ENCODE results near the gene TDRD7. TPM values are rescaled to one million over a fixed set of nuclear protein-coding genes. Genes with fewer than 3 reads are reported as not detected.

TDRD7 gene
- total and polyA plus RNA-seq, 2 of the 13 experiments (the other 11 are each of a cell fraction or from before 2014, with no cell fraction given): 9.8 to 15.5 TPM

DNA sequence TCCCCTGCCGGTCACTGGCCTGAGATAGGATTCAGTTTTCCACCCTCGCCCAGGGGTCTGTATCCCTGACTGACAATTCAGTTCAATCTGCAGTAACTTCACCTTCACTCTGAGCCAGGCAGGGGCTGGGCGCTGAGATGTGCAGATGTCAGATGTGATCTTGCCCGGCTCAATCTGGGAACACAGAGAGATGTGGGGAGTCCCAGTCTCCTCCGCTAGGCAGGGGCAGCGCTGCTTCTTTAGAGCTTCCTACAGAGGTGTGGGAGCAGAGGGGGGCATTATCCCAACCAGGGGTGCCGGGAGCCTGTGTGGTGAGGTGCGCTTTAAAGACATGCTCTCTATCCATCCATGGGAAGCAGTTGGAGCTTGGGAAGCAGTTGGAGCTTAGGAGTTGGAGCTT is 104.2 kb downstream of the TDRD7 start (continued):
- TF ChIP-seq, protein P1, sequence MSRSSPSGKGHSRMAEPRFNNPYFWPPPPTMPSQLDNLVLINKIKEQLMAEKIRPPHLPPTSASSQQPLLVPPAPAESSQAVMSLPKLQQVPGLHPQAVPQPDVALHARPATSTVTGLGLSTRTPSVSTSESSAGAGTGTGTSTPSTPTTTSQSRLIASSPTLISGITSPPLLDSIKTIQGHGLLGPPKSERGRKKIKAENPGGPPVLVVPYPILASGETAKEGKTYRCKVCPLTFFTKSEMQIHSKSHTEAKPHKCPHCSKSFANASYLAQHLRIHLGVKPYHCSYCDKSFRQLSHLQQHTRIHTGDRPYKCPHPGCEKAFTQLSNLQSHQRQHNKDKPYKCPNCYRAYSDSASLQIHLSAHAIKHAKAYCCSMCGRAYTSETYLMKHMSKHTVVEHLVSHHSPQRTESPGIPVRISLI (CRISPR knock-in tag; IDR thresholded peaks at IDR 0.05; ENCODE audit: borderline replicate concordance): no peak
- TF ChIP-seq FOXJ3 (CRISPR knock-in tag; IDR thresholded peaks at IDR 0.05; ENCODE audit: borderline replicate concordance) (no peak), ETV5 (CRISPR knock-in tag; IDR thresholded peaks at IDR 0.05; ENCODE audit: borderline replicate concordance) (no peak), ZNF136 (CRISPR knock-in tag; IDR thresholded peaks at IDR 0.05; ENCODE audit: low read depth) (no peak), TEAD2 (CRISPR knock-in tag; IDR thresholded peaks at IDR 0.05) (no peak), ZNF556 (CRISPR knock-in tag; IDR thresholded peaks at IDR 0.05; ENCODE audit: borderline replicate concordance) (no peak)
- TF ChIP-seq, protein P2, sequence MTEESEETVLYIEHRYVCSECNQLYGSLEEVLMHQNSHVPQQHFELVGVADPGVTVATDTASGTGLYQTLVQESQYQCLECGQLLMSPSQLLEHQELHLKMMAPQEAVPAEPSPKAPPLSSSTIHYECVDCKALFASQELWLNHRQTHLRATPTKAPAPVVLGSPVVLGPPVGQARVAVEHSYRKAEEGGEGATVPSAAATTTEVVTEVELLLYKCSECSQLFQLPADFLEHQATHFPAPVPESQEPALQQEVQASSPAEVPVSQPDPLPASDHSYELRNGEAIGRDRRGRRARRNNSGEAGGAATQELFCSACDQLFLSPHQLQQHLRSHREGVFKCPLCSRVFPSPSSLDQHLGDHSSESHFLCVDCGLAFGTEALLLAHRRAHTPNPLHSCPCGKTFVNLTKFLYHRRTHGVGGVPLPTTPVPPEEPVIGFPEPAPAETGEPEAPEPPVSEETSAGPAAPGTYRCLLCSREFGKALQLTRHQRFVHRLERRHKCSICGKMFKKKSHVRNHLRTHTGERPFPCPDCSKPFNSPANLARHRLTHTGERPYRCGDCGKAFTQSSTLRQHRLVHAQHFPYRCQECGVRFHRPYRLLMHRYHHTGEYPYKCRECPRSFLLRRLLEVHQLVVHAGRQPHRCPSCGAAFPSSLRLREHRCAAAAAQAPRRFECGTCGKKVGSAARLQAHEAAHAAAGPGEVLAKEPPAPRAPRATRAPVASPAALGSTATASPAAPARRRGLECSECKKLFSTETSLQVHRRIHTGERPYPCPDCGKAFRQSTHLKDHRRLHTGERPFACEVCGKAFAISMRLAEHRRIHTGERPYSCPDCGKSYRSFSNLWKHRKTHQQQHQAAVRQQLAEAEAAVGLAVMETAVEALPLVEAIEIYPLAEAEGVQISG (CRISPR knock-in tag; IDR thresholded peaks at IDR 0.05): no peak
- TF ChIP-seq, protein P3, sequence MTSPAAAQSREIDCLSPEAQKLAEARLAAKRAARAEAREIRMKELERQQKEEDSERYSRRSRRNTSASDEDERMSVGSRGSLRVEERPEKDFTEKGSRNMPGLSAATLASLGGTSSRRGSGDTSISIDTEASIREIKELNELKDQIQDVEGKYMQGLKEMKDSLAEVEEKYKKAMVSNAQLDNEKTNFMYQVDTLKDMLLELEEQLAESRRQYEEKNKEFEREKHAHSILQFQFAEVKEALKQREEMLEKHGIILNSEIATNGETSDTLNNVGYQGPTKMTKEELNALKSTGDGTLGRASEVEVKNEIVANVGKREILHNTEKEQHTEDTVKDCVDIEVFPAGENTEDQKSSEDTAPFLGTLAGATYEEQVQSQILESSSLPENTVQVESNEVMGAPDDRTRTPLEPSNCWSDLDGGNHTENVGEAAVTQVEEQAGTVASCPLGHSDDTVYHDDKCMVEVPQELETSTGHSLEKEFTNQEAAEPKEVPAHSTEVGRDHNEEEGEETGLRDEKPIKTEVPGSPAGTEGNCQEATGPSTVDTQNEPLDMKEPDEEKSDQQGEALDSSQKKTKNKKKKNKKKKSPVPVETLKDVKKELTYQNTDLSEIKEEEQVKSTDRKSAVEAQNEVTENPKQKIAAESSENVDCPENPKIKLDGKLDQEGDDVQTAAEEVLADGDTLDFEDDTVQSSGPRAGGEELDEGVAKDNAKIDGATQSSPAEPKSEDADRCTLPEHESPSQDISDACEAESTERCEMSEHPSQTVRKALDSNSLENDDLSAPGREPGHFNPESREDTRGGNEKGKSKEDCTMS (CRISPR knock-in tag; conservative IDR thresholded peaks at IDR 0.05): no peak
- TF ChIP-seq, protein P4, sequence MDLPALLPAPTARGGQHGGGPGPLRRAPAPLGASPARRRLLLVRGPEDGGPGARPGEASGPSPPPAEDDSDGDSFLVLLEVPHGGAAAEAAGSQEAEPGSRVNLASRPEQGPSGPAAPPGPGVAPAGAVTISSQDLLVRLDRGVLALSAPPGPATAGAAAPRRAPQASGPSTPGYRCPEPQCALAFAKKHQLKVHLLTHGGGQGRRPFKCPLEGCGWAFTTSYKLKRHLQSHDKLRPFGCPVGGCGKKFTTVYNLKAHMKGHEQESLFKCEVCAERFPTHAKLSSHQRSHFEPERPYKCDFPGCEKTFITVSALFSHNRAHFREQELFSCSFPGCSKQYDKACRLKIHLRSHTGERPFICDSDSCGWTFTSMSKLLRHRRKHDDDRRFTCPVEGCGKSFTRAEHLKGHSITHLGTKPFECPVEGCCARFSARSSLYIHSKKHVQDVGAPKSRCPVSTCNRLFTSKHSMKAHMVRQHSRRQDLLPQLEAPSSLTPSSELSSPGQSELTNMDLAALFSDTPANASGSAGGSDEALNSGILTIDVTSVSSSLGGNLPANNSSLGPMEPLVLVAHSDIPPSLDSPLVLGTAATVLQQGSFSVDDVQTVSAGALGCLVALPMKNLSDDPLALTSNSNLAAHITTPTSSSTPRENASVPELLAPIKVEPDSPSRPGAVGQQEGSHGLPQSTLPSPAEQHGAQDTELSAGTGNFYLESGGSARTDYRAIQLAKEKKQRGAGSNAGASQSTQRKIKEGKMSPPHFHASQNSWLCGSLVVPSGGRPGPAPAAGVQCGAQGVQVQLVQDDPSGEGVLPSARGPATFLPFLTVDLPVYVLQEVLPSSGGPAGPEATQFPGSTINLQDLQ (CRISPR knock-in tag; IDR thresholded peaks at IDR 0.05): no peak

Measured in HepG2 (cell line).